ENCODE measurements around the gene JAZF1.
A peak's percentile ranks its signal among the peaks of the same experiment; 100 is the strongest.
"Not testable (repeated sequence)": the region's sequence is repeated elsewhere in the genome, so short reads cannot be mapped to it uniquely, and the experiment has no call there.

JAZF1 gene

DNA sequence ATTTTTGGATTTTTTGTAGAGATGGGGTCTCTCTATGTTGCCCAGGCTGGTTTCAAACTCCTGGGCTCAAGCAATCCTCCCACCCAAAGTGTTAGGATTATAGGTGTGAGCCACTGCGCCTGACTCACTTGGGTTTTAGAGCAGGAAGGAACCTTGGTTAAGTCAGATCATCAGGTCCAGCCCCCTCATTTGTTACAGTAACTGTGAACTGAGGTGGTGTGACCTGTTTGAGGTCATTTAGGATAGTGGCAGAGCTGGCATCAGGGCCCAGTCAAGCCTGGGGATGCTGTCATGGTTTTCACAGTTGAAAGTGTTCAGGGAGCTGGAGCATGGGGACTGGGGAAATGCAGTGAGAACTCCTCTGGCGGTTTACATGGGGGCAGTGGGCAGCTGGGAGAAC is 281.0 kb downstream of the JAZF1 start:
- DNase-seq: no peak

DNA sequence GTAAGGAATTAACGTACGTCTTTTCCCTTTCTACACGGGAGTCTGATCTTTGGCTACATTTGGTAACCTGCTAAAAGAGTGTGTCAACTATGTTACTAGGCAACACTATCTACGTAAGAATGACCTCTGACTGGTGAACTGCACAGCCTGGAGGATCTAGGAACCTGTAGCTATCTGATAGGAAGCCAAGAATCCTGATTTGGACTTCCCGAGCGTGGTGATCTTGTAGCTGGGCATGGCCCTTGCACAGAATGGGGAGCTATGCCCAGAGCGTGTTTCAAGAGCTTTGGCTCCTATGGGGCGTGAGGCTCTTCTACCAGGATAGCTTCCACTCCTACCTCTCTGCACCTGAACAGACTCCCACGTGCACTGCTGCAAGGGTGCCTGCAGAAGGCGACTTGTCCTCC is 283.2 kb downstream of the JAZF1 start:
- no peak for DNase-seq

DNA sequence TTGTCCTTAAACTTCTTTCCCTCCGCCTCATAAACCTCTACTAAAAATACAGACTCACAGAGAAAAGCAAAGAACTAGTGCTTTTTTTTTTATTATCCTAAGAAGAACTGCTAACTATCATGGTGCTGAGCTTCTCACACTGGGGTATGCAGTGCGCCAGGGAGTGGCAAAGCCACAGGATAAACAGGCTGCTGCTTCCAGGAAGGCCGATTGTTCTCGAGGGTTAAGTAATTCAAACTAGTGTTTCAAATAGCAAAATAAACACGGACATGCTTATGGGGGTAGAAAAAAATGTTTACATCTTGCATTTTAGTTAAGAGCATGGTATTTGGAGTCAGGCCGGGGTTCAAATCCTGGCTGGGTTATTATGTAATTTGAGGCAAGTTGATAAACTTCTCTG is 283.6 kb downstream of the JAZF1 start:
- DNase-seq: no peak

DNA sequence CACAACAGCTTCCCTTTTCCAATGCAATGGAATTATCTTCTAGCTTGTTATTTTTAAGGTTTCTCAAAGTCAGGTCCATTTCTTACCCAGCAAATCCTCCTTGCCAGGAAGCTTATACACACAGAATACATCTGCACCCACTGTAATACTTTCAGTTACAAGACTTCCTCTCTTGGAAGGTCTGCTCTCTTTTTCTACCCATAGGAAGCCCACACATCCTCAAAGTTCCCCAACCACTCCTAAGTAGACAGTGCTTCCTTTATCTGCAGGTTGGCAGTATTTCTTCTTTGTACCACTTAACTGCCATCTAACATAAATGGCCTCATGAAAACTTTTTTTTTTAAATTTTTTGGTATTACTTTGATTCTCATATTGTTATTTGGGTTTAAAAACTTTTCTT is 285.0 kb downstream of the JAZF1 start:
- no peak for DNase-seq

DNA sequence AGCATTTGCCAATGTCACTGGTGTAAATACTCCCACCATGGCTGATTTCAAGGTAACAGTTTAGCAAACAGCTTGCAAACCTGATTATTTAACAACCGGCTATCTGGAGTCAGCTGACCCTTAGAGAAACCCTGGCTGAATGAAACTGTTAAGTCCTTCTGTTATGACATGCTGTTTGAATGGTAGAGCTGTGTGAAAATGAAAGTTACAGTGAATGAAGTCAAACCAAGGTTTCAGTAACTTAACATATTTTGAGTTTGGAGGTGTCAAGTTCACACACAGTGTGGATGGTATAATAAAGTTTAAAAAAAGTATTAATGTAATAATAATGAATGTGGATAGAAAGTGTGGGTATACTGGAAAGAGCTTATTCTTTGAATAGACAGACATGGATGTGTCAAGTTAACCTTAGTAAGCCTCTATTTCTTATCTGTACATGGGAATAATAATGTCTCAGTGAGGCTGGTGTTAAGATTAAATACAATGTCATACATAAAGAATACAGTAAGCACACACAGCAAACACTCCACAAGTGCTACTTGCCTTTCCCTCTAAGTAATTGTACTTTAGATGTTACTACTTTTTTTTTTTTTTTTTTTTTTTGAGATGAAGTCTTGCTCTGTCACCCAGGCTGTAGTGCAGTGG is 290.3 kb downstream of the JAZF1 start:
- DNase-seq: no peak

DNA sequence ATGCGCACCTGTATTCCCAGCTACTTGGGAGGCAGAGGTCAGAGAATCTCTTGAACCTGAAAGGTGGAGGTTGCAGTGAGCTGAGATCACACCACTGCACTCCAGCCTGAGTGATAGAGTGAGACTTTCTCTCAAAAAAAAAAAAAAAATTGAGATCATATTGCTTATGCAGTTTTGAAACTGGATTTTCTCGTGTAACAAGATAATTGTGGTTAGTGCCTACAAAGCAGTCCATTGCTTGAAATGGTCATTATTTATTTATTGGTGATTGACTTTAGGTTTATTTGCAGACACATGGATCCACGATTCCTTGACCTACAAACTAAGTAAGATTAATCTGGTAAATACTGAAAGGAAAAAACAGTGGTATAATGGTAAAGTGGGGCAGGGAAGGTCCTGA is 290.8 kb downstream of the JAZF1 start:
- no peak for DNase-seq

DNA sequence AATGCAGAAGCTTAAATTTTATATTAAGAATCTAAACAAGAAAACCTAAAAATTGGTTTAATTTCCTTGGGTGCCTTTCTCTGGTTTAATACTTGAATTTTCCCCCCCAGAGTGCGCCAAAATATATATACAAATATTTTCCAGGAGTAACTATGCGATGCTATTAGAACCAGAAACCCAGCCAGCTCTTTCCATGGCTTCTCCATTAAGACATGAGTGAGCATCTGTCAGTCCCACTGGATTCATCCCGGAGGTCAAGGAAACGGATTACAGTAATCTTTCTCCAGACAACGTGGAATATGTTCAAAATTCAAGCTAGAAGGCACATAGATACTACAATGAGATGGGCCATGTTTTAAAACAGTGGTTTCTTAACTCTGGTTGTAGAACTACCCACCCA is 291.9 kb downstream of the JAZF1 start:
- DNase-seq: no peak

DNA sequence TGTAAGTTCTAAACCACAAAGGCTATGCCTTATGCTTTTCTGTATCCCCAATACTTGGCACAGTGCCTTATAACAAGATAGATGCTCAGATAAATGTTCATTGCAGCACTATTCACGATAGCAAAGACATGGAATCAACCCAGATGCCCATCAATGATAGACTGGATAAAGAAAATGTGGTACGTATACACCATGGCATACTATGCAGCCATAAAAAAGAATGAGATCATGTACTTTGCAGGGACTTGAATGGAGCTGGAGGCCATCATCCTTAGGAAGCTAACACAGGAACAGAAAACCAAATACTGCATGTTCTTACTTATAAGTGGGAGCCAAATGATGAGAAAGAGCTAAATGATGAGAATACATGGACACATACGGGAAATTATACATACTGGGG is 293.9 kb downstream of the JAZF1 start:
- DNase-seq: not testable (repeated sequence)

DNA sequence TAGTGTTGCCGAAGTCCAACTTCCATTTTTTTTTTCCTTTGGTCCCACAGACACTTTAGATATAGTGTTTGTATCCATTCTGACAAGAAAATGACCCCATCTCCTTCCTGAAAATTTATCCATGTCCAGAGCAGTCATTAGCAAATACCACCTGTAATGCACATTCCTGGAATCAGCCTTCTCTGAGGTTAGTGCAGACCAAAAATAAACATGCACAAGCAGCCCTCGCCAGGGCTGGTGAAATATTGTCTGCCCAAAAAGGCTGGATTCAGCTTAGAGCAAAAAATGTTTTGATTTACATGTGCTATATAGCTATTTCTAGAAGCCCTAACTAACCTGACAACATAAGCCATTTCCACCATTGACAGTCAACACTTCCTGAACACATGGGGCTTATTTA is 294.9 kb downstream of the JAZF1 start:
- DNase-seq: no peak

DNA sequence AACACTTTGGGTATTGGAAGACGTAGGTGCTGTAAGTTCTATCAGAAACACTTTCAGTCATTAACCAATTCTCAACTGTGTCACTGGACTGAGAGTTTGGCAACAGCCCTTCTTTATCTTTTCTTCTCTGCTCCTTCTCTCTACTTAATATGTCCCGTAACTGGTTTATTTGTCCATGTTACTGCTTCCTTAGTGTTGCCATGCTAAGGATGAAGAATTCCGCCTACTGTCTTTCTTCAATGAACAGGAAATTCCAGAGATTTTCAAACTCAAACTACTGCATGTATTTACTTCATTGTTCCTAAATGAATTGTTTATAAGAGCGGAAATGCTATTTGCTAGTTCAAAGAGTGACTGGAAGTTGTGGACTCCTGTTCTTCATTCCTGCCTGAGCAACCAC is 296.9 kb downstream of the JAZF1 start:
- no peak for DNase-seq

DNA sequence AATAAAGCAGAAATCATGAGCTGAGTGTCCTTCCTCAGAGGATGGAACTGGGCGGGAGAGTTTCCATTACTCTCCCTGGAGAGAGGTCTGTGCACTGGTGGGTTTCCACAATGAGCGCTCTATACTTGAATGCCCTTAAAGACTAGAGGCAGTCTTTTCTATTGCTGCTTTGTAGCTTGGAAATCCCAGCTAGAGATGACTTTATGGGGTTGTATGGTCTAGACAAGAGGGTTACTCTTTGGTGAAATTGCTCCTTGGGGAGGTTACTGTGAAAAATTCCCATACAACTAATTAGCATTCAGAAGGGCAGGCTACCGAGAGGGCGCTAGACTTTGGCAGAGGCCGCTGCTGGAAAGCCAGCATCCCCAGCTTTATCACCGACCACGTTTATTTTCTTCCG is 303.8 kb downstream of the JAZF1 start:
- no peak for DNase-seq

DNA sequence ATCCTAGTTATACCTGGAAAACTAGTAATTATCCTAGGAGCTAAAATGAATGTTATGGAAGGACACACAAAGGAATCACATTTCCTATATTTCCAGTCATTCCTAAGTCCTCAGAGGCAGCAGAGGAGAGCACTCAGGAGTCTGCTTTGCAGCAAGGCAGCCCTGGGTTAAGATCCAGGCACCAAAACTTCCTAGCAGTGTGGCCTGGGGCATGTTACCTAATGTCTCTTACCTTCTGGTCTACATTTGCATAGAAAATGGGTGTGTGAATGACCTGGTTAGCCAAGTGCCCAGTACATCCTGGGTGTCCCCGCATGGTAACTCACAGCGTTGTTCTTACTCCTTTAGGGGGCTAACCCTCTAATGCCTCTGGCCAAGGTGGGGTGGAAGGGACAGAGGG is 304.8 kb downstream of the JAZF1 start:
- peak; percentile 87 for DNase-seq

DNA sequence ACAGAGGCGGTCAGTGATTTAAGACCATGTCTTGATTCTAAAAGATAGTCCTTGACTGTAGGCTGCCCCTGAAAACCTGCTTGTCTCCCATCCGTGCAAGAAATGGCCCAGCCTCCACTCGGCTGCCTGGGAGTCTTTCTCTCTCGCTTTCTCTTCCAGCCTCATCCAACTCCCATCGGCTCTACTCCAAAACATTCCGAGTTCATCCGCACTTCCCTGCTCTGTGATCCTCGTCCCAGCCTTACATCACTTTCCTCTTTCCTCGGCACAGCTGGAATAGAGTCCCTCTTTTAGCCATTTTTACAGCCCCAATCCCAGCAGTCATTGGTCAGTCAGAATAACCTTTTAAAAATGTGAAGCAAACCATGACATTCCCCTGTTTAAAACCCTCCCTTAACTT is 305.5 kb downstream of the JAZF1 start:
- no peak for DNase-seq

DNA sequence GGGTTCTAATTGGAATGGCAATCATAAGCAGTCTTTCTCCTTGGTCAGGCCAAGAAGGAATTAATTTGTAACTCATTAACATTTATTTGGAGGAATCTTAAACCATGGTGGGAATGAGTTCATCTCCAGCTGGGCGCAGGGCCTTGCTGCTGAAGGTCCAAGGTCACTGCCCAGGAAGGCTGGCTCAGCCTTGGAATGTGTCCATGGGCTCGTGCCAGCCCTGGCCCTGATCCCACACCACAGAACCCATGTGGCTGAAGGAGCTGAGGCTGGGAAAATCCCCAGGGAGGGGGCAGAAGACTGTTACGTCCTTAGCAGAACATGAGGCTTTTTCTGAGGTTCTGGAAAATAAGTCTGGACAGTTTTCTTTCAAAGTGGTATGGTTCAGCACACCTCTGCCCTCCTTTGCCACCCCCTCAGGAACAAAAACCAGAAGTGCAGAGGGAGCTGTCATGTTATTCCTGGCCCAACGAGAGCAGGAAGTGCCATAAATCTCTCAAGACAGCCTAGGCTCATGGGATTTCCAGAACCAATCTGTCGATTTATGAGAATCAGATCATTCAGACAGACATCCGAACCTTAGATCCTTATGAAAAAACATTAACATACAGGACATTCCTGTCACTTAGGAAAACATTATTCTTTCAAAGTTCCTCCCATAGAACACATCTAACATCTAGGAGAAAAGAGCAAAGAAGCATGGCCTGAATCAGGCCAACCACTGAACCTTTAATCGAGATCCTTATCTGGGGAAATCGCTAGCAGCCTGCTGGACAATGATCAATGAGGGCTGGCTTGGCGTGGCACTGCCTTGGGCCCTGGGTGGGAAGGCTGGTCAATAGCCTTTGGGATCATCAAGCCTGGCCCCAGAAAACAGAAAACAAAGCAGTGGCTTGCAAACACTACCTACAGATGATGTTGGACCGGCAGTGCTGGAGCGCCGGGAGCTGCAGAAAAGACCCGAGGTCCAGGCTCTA is 306.3 kb downstream of the JAZF1 start:
- no peak for DNase-seq

DNA sequence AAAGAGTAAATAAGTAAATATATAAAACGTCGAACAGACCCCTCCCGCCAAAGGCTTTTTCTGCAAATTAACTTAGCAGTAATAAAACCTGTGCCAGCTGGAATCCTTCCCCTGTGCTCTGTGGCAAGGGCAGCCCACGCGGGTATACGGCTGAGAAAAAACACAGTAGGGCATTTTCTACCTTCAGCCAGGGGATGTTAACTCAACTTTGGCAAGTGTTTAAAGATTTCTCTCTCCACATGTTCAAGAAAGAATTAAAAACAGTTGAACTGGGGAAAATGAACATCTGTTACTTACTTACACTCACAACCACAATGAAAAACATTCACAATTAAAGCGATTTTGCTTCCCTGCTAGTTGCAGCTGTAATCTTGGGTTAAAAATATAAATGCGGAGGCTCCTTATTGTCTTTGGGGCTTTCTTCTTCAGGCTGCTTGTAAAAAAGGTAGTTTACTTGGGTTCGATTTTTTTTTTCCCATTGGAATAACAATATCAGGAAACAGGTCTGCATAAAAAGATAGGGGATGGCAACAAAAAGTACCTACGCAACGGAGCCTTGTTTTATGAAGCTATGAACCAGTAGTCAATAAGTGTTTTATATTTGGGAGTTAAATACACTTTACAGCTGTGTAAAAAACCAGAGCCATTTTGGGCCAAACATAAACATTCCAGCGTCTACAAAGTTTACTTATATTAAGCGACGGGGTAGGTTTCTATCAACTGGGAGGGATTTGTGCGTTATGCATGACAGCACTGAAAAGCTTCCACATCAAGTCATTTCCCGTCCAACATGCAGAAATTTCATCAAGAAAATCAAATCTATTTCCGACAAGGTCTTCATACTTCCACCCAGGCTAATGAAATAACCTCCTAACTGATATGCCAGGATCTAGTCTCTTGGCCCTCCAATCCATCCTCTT is 308.0 kb downstream of the JAZF1 start:
- DNase-seq: no peak

DNA sequence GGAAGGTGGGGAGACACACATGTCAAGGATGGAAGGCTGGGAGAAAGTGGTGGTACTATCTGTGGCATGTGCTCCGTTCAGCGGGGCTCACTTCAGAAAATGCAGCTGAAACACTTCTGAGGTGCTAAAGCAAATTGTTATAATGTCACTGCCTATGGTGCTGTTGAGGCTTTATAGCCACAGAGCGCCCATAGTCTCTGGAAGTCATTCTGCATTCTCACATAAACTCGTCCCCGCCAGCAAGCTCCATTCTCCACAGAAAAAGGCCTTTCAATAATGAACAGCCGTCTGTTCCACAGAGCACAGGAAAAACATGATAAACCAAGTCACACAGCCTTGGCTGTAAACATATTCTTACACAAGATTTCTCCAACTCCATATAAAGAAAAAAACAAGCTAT is 308.7 kb downstream of the JAZF1 start:
- no peak for DNase-seq

DNA sequence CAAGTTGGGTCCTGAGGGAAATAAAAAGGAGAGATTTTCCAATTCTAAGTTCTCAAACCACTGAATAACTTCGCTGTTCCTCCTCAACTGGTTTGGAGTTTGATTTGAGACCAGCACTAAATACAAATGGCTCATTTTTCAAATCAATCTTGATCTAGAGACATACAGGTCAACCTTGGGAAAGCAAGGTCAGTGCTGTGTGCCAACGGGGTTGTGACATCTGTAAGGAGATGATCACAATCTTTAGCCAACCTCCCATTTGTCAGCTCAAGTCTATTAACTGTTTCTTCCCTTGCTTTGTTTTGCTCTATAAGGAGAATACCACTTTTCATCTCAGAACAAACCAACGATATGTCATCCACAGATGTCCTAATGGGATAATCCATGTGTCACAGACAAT is 309.5 kb downstream of the JAZF1 start:
- no peak for DNase-seq

DNA sequence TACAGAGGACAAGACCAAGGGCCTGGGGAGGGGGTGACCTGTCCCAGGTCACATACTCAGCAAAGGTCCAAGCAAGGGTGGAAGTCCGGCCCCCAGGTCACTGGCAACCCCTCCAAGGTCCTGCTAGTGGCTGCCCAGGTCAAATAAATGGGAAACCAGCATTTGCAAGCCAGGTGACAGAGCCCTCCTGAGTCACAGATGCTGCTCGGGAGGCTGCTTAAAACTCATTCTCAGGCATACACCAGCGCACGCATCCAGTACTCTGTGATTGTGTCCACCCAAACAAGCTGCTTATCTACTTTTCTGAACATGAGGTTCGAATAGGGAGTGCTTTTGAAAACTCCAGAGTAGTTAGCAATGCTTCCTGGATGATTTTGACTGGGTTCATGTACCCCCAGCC is 310.0 kb downstream of the JAZF1 start:
- no peak for DNase-seq

DNA sequence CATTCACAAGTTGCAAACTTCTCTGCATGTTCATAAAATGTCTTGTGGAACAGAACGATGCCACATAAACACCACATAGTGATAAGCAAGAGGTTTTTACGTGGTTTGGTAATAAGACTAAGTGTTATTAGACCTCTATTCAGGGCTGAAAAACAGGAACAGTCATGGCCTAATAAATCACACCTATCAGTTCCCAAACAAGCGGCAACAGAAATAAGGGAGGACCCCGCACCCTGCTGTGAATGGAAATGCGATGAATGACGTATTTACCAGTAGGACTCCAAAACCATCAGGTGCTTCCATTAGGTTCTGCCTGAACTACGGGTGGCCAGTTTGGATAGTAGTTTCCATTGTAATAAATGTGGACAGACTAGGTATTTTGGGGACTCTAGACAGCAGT is 311.5 kb downstream of the JAZF1 start:
- DNase-seq: no peak

DNA sequence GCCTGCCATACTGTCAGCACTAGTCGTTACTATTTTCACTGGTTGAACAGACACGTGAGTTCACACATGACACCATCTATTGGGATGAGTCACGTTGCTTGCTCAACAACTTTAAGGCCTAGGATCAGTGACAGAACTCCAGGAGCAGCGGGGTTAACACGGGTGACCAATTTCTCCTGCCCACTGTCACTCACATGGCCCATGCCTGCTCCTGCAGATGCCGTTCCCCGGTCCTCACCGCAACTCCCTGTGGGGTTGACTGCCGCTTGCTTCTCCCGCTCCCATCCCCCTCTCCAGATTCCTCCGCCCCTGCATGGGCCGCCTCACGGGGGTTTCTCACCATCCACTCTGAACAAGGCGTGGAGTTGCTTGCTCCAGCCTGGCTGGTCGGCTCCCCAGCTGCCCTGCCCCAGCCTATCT is 312.5 kb downstream of the JAZF1 start:
- no peak for DNase-seq

DNA sequence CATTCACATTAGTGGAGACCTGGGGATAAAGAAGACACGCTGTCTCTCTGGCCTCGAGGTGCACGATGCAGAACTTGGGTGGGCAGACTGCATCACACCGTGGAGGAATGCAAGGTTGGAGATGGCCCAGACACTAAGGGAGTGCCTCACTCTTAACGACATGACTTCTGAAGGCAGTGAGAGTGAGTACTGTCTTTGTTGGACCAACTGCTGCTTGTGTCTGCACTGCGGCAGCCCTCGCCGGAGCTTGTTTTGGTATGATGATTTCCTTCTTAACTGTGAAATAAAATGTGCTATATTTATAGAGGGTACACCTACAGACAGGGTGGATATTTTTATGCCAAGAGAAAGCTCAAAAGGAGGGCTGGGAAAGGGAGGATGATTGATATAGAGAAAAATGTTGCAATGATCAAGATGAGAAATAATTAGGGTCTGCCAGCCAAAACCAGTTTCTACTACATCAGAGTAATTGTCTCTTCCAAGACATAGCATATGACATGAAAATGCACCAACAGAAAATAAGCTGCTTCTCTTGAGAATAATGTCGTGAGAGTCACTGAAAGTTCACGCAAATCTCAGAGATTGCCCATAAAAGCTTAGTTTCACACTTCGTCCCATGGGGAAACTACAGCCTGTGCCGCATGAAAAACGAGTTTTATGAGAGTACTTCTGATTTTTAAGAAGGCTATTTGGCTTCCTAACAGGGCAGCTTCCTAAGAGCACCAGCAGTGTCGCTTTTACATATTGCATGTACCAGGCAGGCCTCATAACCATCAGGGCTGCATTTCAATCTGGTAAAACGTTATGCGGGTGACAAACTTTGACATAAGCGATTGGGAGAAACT is 313.5 kb downstream of the JAZF1 start:
- DNase-seq: no peak

DNA sequence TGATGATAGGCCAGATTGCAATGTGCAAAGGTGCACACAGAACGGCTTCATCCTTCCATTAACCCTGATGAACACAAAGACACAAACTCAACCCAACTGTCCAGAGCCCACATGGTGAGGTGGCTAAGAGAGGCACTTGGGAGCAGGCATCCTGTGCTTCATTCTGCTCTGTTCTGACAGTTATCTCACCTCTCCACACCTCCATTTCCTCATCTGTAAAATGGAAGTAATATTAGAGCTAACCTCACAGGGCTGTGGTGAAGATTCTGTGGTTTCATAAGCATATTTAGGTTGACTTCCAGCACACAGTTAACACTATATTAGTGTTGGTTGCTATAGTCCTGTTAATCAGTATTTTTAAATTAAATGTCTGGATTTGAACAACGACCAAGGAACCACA is 314.3 kb downstream of the JAZF1 start:
- no peak for DNase-seq

Measured in NCI-H69 (cell line).